HEK293 (cell line): ENCODE measurements around the gene CCDC9.
A peak's percentile ranks its signal among the peaks of the same experiment; 100 is the strongest.

ENCODE experiments used
- ZNF10 ChIP-seq: fragments of 450-650 bp; formaldehyde crosslinking; IDR thresholded peaks from 2 replicates; pipeline ENCODE4 v1.5.1; 2017; ENCODE audit warnings: missing biosample characterization, missing genetic modification characterization
- ZNF169 ChIP-seq: fragments of 450-650 bp; formaldehyde crosslinking; IDR thresholded peaks from 2 replicates; pipeline ENCODE4 v1.5.1; 2016; ENCODE audit warnings: missing biosample characterization, missing genetic modification characterization
- ZNF707 ChIP-seq: fragments of 450-650 bp; formaldehyde crosslinking; IDR thresholded peaks from 2 replicates; pipeline ENCODE4 v1.5.1; 2016; ENCODE audit warnings: missing biosample characterization, missing genetic modification characterization
- TF ChIP-seq, protein P1 (sequence below): fragments of 450-650 bp; formaldehyde crosslinking; IDR thresholded peaks from 2 replicates; pipeline ENCODE4 v1.5.1; 2016; ENCODE audit warnings: missing biosample characterization, missing genetic modification characterization
- TF ChIP-seq, protein P2 (sequence below): fragments of 450-650 bp; formaldehyde crosslinking; IDR thresholded peaks from 2 replicates; pipeline ENCODE4 v1.5.1; 2016; ENCODE audit warnings: missing biosample characterization, missing genetic modification characterization
- TF ChIP-seq, protein P3 (sequence below): fragments of 450-650 bp; formaldehyde crosslinking; conservative IDR thresholded peaks from 2 replicates; pipeline ENCODE4 v1.5.1; 2016; ENCODE audit warnings: low read depth, missing biosample characterization, missing genetic modification characterization

DNA sequence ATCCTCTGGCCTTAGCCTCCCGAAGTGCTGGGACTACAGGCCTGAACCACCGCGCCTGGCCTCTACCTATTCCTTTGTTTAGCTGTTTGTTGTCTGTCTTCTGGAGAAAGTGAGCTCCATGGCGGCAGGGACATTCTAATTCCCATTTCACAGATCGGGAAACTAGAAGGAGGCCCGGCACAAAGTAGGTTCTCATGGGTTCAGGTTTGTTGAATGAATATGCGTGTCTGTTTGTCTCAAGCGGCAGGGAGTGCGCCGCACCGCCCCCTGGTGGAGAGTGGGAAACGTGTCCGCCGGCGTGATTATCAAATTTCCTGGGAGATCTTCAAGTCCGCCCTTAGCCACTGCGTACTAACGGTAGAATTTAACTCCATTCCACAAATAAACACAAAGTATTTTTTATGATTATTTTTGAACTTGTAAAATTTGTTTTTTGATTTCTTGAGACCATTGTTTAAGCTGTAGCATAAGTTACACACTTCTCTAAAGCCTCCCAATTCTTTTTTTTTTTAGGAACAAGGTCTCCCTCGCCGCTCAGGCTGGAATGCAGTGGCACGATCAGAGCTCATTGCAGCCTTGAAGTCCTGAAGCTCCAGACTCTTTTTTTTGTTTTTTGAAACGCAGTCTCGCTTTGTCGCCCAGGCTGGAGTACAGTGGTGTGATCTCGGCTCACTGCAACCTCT, 8.9 kb upstream of the CCDC9 start:
- TF ChIP-seq, protein P1, sequence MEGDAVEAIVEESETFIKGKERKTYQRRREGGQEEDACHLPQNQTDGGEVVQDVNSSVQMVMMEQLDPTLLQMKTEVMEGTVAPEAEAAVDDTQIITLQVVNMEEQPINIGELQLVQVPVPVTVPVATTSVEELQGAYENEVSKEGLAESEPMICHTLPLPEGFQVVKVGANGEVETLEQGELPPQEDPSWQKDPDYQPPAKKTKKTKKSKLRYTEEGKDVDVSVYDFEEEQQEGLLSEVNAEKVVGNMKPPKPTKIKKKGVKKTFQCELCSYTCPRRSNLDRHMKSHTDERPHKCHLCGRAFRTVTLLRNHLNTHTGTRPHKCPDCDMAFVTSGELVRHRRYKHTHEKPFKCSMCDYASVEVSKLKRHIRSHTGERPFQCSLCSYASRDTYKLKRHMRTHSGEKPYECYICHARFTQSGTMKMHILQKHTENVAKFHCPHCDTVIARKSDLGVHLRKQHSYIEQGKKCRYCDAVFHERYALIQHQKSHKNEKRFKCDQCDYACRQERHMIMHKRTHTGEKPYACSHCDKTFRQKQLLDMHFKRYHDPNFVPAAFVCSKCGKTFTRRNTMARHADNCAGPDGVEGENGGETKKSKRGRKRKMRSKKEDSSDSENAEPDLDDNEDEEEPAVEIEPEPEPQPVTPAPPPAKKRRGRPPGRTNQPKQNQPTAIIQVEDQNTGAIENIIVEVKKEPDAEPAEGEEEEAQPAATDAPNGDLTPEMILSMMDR (tag by site-specific recombination): peak; percentile 77
- TF ChIP-seq ZNF10 (no peak), ZNF169 (tag by site-specific recombination) (no peak), ZNF707 (tag by site-specific recombination) (no peak)
- TF ChIP-seq, protein P2, sequence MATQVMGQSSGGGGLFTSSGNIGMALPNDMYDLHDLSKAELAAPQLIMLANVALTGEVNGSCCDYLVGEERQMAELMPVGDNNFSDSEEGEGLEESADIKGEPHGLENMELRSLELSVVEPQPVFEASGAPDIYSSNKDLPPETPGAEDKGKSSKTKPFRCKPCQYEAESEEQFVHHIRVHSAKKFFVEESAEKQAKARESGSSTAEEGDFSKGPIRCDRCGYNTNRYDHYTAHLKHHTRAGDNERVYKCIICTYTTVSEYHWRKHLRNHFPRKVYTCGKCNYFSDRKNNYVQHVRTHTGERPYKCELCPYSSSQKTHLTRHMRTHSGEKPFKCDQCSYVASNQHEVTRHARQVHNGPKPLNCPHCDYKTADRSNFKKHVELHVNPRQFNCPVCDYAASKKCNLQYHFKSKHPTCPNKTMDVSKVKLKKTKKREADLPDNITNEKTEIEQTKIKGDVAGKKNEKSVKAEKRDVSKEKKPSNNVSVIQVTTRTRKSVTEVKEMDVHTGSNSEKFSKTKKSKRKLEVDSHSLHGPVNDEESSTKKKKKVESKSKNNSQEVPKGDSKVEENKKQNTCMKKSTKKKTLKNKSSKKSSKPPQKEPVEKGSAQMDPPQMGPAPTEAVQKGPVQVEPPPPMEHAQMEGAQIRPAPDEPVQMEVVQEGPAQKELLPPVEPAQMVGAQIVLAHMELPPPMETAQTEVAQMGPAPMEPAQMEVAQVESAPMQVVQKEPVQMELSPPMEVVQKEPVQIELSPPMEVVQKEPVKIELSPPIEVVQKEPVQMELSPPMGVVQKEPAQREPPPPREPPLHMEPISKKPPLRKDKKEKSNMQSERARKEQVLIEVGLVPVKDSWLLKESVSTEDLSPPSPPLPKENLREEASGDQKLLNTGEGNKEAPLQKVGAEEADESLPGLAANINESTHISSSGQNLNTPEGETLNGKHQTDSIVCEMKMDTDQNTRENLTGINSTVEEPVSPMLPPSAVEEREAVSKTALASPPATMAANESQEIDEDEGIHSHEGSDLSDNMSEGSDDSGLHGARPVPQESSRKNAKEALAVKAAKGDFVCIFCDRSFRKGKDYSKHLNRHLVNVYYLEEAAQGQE (tag by site-specific recombination): no peak
- TF ChIP-seq, protein P3, sequence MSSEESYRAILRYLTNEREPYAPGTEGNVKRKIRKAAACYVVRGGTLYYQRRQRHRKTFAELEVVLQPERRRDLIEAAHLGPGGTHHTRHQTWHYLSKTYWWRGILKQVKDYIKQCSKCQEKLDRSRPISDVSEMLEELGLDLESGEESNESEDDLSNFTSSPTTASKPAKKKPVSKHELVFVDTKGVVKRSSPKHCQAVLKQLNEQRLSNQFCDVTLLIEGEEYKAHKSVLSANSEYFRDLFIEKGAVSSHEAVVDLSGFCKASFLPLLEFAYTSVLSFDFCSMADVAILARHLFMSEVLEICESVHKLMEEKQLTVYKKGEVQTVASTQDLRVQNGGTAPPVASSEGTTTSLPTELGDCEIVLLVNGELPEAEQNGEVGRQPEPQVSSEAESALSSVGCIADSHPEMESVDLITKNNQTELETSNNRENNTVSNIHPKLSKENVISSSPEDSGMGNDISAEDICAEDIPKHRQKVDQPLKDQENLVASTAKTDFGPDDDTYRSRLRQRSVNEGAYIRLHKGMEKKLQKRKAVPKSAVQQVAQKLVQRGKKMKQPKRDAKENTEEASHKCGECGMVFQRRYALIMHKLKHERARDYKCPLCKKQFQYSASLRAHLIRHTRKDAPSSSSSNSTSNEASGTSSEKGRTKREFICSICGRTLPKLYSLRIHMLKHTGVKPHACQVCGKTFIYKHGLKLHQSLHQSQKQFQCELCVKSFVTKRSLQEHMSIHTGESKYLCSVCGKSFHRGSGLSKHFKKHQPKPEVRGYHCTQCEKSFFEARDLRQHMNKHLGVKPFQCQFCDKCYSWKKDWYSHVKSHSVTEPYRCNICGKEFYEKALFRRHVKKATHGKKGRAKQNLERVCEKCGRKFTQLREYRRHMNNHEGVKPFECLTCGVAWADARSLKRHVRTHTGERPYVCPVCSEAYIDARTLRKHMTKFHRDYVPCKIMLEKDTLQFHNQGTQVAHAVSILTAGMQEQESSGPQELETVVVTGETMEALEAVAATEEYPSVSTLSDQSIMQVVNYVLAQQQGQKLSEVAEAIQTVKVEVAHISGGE (tag by site-specific recombination): no peak
